Measurements from ENCODE around the gene PTPRD. TPM values are rescaled to one million over a fixed set of nuclear protein-coding genes. Genes with fewer than 3 reads are reported as not detected.

PTPRD gene
- polyA plus RNA-seq, 1 donor, result 88.9 TPM

- no peak for DNase-seq
Measured at GRCh38 chr9:8614926-8615440, 1997.8 kb downstream of the PTPRD start.

GRCh38 chr9:8613346-8613825 is 1999.4 kb downstream of the PTPRD start:
- DNase-seq, result no peak

- no peak for DNase-seq
Measured at GRCh38 chr9:8611153-8611552, 2001.6 kb downstream of the PTPRD start.

GRCh38 chr9:8610256-8610655 is 2002.5 kb downstream of the PTPRD start:
- DNase-seq, result no peak

- DNase-seq, result no peak
Measured at GRCh38 chr9:8605096-8605495, 2007.7 kb downstream of the PTPRD start.

GRCh38 chr9:8604201-8604600 is 2008.6 kb downstream of the PTPRD start:
- no peak for DNase-seq

GRCh38 chr9:8600914-8601680 is 2011.7 kb downstream of the PTPRD start:
- DNase-seq, result no peak

- no peak for DNase-seq
Measured at GRCh38 chr9:8599937-8600336, 2012.9 kb downstream of the PTPRD start.

GRCh38 chr9:8589476-8589875 is 2023.3 kb downstream of the PTPRD start:
- DNase-seq, result no peak

- DNase-seq, result no peak
Measured at GRCh38 chr9:8585036-8585435, 2027.8 kb downstream of the PTPRD start.

- no peak for DNase-seq
Measured at GRCh38 chr9:8579661-8580060, 2033.1 kb downstream of the PTPRD start.

- no peak for DNase-seq
Measured at GRCh38 chr9:8576741-8577140, 2036.1 kb downstream of the PTPRD start.

GRCh38 chr9:8574846-8575245 is 2038.0 kb downstream of the PTPRD start:
- no peak for DNase-seq

- no peak for DNase-seq
Measured at GRCh38 chr9:8572209-8572608, 2040.6 kb downstream of the PTPRD start.

GRCh38 chr9:8571643-8572042 is 2041.2 kb downstream of the PTPRD start:
- no peak for DNase-seq

GRCh38 chr9:8570776-8571175 is 2042.0 kb downstream of the PTPRD start:
- no peak for DNase-seq

GRCh38 chr9:8569823-8570222 is 2043.0 kb downstream of the PTPRD start:
- no peak for DNase-seq

- no peak for DNase-seq
Measured at GRCh38 chr9:8567963-8568579, 2044.7 kb downstream of the PTPRD start.

- no peak for DNase-seq
Measured at GRCh38 chr9:8564960-8565359, 2047.8 kb downstream of the PTPRD start.

GRCh38 chr9:8560560-8561525 is 2052.0 kb downstream of the PTPRD start:
- no peak for DNase-seq

GRCh38 chr9:8558176-8558575 is 2054.6 kb downstream of the PTPRD start:
- no peak for DNase-seq

GRCh38 chr9:8555762-8556500 is 2056.9 kb downstream of the PTPRD start:
- DNase-seq, result peak; percentile 83

All from hindlimb muscle (tissue), 1 donor.